ENCODE results near the gene BCL2. TPM values are rescaled to one million over a fixed set of nuclear protein-coding genes. Genes with fewer than 3 reads are reported as not detected.

Gene BCL2
- total RNA-seq, 1 donor from 2014 or later, result 2.4 TPM

DNA sequence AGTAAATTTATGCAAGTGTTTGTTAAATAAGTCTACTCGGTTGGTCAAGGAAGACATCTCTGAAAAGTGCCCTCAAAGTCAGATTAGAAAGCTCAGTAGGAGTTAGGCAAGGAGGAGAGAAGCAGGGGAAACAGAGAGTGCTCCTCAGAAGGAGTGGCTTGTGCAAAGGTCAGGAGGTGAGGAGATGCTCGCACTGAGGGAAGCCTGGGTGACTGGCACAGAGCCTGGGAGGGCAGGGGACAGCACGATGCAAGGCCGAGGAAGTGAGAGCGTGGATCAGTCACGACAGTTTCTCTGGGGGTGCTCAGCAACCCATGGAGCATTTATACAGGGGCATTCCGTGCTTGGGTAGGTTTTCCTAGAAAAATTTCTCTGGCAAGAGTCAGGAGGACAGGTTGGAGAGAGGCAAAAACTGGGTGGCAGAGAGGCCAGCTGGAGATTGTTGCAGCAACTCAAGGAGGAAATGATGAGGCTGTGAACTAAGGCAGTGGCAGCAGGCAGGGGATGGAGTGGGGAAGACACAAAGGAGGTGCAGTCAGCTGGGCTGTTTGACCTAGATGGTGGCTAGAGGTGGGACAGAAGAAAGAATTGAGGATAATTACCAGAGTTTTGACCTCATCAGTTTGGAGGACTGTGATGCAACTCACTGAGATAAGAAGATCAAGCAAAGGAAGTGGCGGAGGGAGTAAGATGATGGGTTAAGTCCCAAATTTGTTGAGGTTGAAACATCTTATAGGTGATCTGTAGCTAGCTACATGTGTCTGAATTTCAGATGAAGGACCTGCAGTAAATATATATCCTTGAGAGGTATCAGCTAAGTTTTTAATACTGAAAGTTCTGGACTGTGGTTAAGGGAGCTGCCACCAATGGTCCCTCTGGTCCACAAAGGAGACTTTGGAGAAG lies 52.4 kb downstream of the BCL2 start:
- Histone ChIP-seq H3K27me3 (ENCODE audit: control insufficient read depth, insufficient read depth, low read length) (no peaks in the 10 kb centered on the region), H3K36me3 (ENCODE audit: control insufficient read depth, insufficient read depth, low read length) (no peaks in the 10 kb centered on the region), H3K4me3 (ENCODE audit: low read depth, low read length) (no peak overlapping the region)
- FAIRE-seq (peak; percentile 88), DNase-seq (ENCODE audit: low read depth) (no peak)
- TF ChIP-seq, protein P1, sequence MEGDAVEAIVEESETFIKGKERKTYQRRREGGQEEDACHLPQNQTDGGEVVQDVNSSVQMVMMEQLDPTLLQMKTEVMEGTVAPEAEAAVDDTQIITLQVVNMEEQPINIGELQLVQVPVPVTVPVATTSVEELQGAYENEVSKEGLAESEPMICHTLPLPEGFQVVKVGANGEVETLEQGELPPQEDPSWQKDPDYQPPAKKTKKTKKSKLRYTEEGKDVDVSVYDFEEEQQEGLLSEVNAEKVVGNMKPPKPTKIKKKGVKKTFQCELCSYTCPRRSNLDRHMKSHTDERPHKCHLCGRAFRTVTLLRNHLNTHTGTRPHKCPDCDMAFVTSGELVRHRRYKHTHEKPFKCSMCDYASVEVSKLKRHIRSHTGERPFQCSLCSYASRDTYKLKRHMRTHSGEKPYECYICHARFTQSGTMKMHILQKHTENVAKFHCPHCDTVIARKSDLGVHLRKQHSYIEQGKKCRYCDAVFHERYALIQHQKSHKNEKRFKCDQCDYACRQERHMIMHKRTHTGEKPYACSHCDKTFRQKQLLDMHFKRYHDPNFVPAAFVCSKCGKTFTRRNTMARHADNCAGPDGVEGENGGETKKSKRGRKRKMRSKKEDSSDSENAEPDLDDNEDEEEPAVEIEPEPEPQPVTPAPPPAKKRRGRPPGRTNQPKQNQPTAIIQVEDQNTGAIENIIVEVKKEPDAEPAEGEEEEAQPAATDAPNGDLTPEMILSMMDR (IDR thresholded peaks at IDR 0.05; ENCODE audit: insufficient read depth, low read length, severe bottlenecking), result no peak

DNA sequence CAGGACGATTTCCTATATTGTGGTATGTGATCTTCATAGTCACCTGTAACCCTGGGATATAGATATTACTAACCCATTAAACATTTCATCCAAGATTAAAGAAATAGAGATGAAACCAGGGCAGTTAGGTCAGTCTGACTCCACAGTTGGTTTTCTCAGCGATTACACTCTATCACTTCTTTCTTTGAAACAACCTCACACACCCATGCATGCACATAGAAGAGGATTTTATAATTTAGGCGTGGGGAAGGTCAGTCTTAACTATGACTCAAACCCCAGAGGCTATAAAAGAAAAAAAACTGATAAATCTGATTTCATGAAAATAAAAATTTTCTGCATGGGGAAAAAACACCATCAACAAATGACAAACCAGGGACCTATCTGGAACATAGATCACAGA lies 54.2 kb downstream of the BCL2 start:
- H3K27me3 ChIP-seq (ENCODE audit: control insufficient read depth, insufficient read depth, low read length), result no peaks in the 10 kb centered on the region
- H3K36me3 ChIP-seq (ENCODE audit: control insufficient read depth, insufficient read depth, low read length), result no peaks in the 10 kb centered on the region
- DNase-seq (ENCODE audit: low read depth), result no peak
- H3K4me3 ChIP-seq (ENCODE audit: low read depth, low read length), result no peak overlapping the region
- TF ChIP-seq, protein P1 (IDR thresholded peaks at IDR 0.05; ENCODE audit: insufficient read depth, low read length, severe bottlenecking), result no peak
- no peak for FAIRE-seq

DNA sequence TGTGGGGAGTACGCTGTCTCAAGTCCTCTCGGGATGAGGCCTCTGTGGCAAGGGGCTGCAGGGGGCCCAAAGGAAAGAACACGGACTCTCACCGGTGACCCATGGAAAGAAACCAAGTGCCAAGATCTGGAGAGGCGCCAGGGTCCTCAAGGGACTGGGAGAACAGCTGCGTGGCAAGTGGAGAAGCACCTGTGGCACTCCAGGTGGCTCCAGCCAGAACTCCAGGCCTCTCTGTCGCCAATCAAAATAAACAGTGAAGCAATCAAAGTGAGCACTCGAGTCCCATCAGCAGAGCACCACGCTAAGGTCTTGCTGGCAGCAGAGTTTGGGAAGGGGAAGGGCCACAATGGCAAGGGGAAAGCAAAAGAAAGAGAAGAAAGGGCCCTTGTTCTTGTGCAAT lies 54.7 kb downstream of the BCL2 start:
- TF ChIP-seq, protein P1 (IDR thresholded peaks at IDR 0.05; ENCODE audit: insufficient read depth, low read length, severe bottlenecking), result no peak
- FAIRE-seq (no peak), DNase-seq (ENCODE audit: low read depth) (no peak)
- Histone ChIP-seq H3K4me3 (ENCODE audit: low read depth, low read length) (no peak overlapping the region), H3K27me3 (ENCODE audit: control insufficient read depth, insufficient read depth, low read length) (no peaks in the 10 kb centered on the region), H3K36me3 (ENCODE audit: control insufficient read depth, insufficient read depth, low read length) (no peaks in the 10 kb centered on the region)

DNA sequence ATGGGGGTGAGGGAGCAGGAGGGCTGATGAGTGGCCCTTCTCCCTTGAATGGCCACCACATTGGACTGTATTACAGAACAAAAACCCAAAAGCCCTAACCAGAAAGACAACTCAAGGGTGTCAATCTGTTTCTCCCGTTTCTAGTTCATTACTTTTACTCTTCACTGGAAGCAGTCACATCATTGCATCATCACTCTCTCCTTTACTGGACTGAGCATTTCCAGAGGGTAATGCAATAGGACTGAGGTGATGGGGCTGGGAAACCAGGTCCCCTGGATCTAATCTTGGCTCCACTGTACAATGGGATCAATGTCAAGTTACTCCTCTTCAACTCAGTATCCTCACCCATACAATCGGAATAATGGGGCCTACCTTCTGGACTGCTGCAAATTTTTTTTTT lies 56.1 kb downstream of the BCL2 start:
- no peak for FAIRE-seq
- Histone ChIP-seq H3K27me3 (ENCODE audit: control insufficient read depth, insufficient read depth, low read length) (no peaks in the 10 kb centered on the region), H3K4me3 (ENCODE audit: low read depth, low read length) (no peak overlapping the region), H3K36me3 (ENCODE audit: control insufficient read depth, insufficient read depth, low read length) (no peaks in the 10 kb centered on the region)
- TF ChIP-seq, protein P1 (IDR thresholded peaks at IDR 0.05; ENCODE audit: insufficient read depth, low read length, severe bottlenecking), result no peak
- no peak for DNase-seq (ENCODE audit: low read depth)

DNA sequence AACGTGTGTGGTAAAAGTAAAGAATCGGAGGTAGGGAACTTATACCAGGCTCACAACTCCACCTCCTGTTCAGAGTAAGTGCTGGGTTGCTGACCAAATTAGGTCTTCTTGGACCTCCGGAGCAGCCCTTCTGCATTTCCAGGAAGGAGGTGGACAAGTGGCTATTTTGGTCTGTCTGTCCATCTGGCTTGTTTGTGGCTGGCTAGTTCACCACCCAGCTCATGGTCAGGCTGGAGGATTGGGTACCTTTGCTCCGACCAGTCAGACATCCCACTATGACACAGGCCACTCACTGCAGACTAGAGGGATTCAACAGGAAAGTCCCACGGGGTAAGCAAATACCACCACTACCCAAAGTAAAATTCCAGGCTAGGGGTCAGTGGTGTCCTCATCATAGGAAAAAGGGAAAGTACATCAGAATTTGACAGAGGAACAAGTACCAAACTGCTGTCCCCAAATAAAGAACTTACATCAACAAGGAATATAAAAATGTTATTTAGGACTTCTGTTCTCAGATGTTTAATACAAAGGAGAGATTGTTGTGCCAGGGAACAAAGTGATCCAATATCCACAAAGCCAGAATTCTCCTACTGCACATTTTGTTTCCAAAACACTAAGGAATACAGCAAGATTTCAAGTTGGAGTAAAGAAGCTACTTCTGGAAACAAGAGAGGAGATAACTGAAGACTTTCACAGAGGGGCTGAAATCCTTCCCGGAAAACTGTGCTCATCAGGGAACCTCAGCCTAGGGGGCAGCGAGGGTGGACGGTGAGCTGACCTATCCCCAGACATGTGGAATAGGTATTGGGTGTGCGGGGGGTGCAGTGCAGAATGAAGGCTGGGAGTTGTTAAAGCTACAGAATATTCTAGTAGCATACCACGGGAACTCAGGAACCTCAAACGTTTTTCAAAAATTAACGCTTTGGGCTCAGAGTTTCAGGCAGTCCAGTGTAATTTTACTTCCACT lies 56.9 kb downstream of the BCL2 start:
- Histone ChIP-seq H3K36me3 (ENCODE audit: control insufficient read depth, insufficient read depth, low read length) (no peaks in the 10 kb centered on the region), H3K4me3 (ENCODE audit: low read depth, low read length) (no peak overlapping the region), H3K27me3 (ENCODE audit: control insufficient read depth, insufficient read depth, low read length) (no peaks in the 10 kb centered on the region)
- DNase-seq (ENCODE audit: low read depth), result no peak
- TF ChIP-seq, protein P1 (IDR thresholded peaks at IDR 0.05; ENCODE audit: insufficient read depth, low read length, severe bottlenecking), result no peak
- FAIRE-seq, result peak; percentile 72

Data from bronchial epithelial cell (primary cell).